HUES64 (cell line): Measurements from ENCODE around the gene PRAMEF9. TPM values are rescaled to one million over a fixed set of nuclear protein-coding genes. Genes with fewer than 3 reads are reported as not detected.
"Not testable (repeated sequence)": the region's sequence is repeated elsewhere in the genome, so short reads cannot be mapped to it uniquely, and the experiment has no call there.

Experiments used
- H3K27ac ChIP-seq: 2 replicates; pipeline ENCODE4 v1.7.0; 2013; ENCODE audit warnings: low read depth, low read length, inconsistent platforms
- H3K27me3 ChIP-seq: 2 replicates; pipeline ENCODE4 v1.6.1; 2013; ENCODE audit warnings: mild to moderate bottlenecking, low read length; ENCODE audit not compliant: insufficient read depth
- H3K36me3 ChIP-seq: 2 replicates; pipeline ENCODE4 v1.6.1; 2013; ENCODE audit warnings: mild to moderate bottlenecking, low read length; ENCODE audit not compliant: insufficient read depth
- H3K4me1 ChIP-seq: 2 replicates; pipeline ENCODE4 v1.6.1; 2013; ENCODE audit warnings: mild to moderate bottlenecking, low read length, moderate library complexity; ENCODE audit not compliant: insufficient read depth
- H3K4me3 ChIP-seq: 2 replicates; pipeline ENCODE4 v1.5.1; 2013; ENCODE audit warnings: mild to moderate bottlenecking, low read length, moderate library complexity
- H3K9ac ChIP-seq: 2 replicates; pipeline ENCODE4 v1.6.1; 2013; ENCODE audit warnings: mild to moderate bottlenecking, low read depth, low read length
- H3K9me3 ChIP-seq: 2 replicates; pipeline ENCODE4 v1.6.1; 2013; ENCODE audit warnings: low read depth, low read length; ENCODE audit not compliant: insufficient read depth
- WGBS: fragments of 150-250, 120-280 bp; methylation state at CpG from one replicate; pipeline ENCODE4 v1.1.7; 2013; ENCODE audit warnings: missing lambda C conversion rate; 5-methylcytosine and 5-hydroxymethylcytosine counted together
- polyA plus RNA-seq, 2 experiments: library from polyadenylated mRNA; stranded (reverse); fragments of 50-300 nt; gene quantifications; one replicate each; pipeline ENCODE4 v1.2.3, GENCODE V29; 2013

The PRAMEF9 gene
- polyA plus RNA-seq (2013, experiment 1 of 2) = not detected
- polyA plus RNA-seq (2013, experiment 2 of 2) = not detected

- H3K27me3 ChIP-seq, H3K4me3 ChIP-seq, H3K36me3 ChIP-seq, H3K9me3 ChIP-seq, H3K27ac ChIP-seq, H3K4me1 ChIP-seq, H3K9ac ChIP-seq: not testable (repeated sequence)
- WGBS = no CpG with 5 or more reads among the region's 2 CpGs
Observed at GRCh38 chr1:13171548-13171947, at the start of gene PRAMEF9. PRAMEF9 (plus strand) TSS chr1:13171848; CDS start chr1:13175281, 3,433 bp downstream.

- not testable (repeated sequence) for H3K9me3 ChIP-seq, H3K4me1 ChIP-seq, H3K27me3 ChIP-seq, H3K4me3 ChIP-seq, H3K27ac ChIP-seq, H3K36me3 ChIP-seq, H3K9ac ChIP-seq
- no CpG with 5 or more reads among the region's 5 CpGs for WGBS
Observed at GRCh38 chr1:13155909-13156308, 15.7 kb upstream of the PRAMEF9 start, which contains the start of gene PRAMEF26. PRAMEF26 (minus strand) TSS chr1:13156009; CDS start chr1:13153095, 2,914 bp downstream.

GRCh38 chr1:13165531-13165930, 6.1 kb upstream of the PRAMEF9 start, which contains the start of gene HNRNPCL4:
HNRNPCL4 (minus strand) TSS chr1:13165631; CDS start chr1:13165467, 164 bp downstream.
- not testable (repeated sequence) for H3K9me3 ChIP-seq, H3K4me3 ChIP-seq, H3K9ac ChIP-seq, H3K27ac ChIP-seq, H3K36me3 ChIP-seq, H3K27me3 ChIP-seq, H3K4me1 ChIP-seq
- no CpG with 5 or more reads among the region's 8 CpGs for WGBS

DNA sequence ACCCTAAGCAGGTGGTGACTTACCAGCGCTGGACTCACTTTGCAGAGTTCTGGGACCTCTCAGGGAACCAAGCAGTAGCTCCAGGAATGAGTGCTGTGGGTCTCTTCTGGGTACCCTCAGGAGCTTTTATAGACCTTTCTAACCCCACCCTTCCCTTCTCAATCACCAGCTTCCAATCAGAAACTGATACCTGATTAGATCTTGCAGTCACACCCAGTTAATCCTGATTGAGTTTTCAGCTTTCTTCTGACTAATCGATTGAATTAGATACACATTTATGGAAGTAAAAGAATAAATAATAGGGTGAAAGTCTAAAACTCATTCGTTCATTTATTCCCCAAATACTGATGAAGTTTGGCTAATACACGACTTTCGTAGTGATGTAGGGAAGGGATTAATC, 29.7 kb downstream of the PRAMEF9 start, which contains the start of gene PRAMEF13:
TSS of gene PRAMEF13 (minus strand) at position 101 of the 400 bp plus-strand sequence. CDS start 1,820 bp downstream, outside the sequence.
- H3K9ac ChIP-seq, H3K4me3 ChIP-seq, H3K27me3 ChIP-seq, H3K4me1 ChIP-seq, H3K27ac ChIP-seq, H3K36me3 ChIP-seq, H3K9me3 ChIP-seq: not testable (repeated sequence)
- WGBS = no CpG with 5 or more reads among the region's 5 CpGs

DNA sequence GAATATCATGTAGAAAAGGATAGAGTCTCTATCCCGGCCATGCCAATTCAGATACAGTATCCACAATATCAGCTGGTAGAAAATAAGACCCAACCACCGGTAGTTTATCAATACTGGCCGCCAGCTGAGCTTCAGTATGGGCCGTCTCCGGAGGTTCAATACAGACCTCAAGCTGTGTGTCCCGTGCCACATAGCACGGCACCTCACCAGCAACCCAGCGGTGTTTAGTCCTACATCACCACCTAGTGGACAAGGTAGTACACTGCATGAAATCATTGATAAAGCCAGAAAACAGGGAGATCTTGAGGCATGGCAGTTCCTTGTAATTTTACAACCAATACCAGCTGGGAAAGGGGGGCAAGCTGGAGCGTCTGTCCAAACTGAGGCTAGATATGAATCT, 37.1 kb downstream of the PRAMEF9 start:
- H3K4me3 ChIP-seq, H3K9ac ChIP-seq, H3K27ac ChIP-seq, H3K4me1 ChIP-seq, H3K9me3 ChIP-seq, H3K36me3 ChIP-seq, H3K27me3 ChIP-seq: not testable (repeated sequence)
- WGBS = no CpG with 5 or more reads among the region's 9 CpGs

DNA sequence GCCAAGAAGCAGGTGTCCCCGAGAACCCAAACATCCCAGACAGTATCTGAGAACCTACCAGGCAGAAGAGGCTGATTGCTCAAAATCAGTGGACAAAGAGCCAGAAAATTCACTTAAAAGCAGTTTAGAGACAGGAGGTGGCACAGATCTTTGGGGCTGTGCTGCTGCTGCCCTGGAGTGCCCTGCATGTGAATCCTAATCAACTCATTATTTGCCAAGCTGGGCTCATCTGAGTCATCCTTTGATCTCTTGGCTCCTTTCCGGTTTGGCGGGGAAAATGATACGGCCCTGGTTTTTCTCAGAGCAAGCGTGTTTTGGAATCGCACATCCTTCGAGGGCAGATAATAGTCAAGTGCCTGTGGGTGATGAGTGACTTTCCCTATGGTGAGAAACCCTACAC, 45.0 kb downstream of the PRAMEF9 start:
- H3K36me3 ChIP-seq, H3K9ac ChIP-seq, H3K27me3 ChIP-seq, H3K4me1 ChIP-seq, H3K27ac ChIP-seq, H3K9me3 ChIP-seq, H3K4me3 ChIP-seq: not testable (repeated sequence)
- no CpG with 5 or more reads among the region's 7 CpGs for WGBS

- not testable (repeated sequence) for H3K4me3 ChIP-seq, H3K27ac ChIP-seq, H3K27me3 ChIP-seq, H3K9me3 ChIP-seq, H3K4me1 ChIP-seq, H3K36me3 ChIP-seq, H3K9ac ChIP-seq
- no CpG with 5 or more reads among the region's 3 CpGs for WGBS
Observed at GRCh38 chr1:13219203-13219602, 47.6 kb downstream of the PRAMEF9 start.

DNA sequence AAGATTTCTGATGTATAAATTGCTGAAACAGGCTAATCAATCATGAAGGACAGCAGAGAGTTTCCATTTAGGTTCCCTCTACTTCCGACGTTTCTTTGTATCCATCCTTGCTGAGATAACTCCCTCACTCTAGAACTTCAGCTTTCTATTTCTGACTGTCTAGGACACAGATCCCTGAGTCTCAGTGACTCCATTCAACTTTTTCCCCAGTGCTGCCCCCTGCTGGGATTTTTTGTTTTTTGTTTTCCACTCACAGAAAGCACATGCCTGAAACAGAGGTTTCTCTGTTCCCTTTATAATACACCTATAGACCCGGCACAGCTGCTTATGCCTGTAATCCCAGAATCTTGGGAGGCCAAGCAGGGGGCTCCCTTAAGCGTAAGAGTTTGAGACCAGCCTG, 51.1 kb downstream of the PRAMEF9 start:
- peaks cover 32% of the 10 kb centered on the region for H3K9me3 ChIP-seq
- H3K9ac ChIP-seq, H3K27ac ChIP-seq, H3K27me3 ChIP-seq, H3K36me3 ChIP-seq, H3K4me3 ChIP-seq, H3K4me1 ChIP-seq: not testable (repeated sequence)
- WGBS = no CpG with 5 or more reads among the region's 4 CpGs

DNA sequence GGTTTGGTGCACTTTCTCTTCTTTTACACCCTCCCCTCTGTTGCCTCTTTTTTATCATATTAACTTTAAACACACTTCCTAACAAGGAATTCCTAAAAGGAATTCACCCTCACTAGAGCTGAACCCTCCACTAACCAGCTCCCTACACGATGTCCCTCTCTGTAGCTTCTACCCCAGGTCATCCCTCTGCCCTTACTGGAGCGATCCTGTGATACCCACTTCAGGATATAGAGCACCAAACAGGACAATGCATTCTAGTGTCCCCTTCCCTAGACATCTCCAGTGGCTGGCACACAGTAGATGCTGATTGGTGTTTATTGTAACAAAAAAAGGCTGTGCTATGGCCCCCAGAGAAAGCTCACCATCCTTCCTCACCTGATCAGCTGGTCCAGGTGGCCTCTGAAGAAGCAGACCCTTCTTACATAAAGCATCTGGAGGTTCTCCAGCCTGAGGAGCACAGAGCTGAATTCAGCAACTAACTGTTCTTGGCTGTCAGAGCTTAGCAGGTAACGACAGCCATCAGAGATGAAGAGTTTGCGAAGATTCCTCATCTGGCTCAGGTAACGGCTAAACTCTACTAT, 52.9 kb downstream of the PRAMEF9 start:
- H3K9me3 ChIP-seq = peaks cover 48% of the 10 kb centered on the region
- H3K9ac ChIP-seq = no peak overlapping the region
- H3K27ac ChIP-seq = no peak overlapping the region
- no peaks in the 10 kb centered on the region for H3K27me3 ChIP-seq
- no peak overlapping the region for H3K4me3 ChIP-seq
- no peaks in the 10 kb centered on the region for H3K36me3 ChIP-seq
- 76% methylated on average over 5 of the region's 5 CpGs for WGBS
- no peaks in the 10 kb centered on the region for H3K4me1 ChIP-seq

DNA sequence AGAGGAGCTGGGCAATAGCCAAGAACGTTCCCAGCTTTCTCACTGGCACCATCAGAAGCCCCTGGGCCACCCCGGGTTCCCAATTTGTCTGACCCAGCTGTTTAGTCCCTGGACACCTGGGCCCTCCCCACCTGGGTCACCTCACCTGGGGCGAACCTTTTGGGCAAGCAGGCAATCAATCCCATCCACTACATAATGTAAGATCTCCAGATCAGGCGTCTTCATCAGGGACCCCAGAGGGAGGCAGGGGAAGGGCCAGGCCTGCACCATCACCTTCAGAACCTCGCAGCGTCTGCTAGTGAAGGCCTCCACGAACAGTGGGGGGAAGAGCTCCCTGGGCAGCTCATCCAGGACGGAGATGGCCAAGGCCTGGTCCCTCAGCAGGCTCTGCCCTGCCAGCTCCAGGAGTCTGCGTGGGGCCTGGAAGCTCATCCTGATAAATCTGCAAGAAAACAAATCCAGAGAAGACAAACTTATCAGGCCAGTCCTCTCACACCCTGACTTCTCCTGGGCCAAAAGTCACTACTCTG, 54.1 kb downstream of the PRAMEF9 start, which contains the start of gene PRAMEF18:
TSS of gene PRAMEF18 (minus strand) at position 480 of the 530 bp plus-strand sequence. CDS start at position 432, 48 bp downstream.
- H3K4me1 ChIP-seq, H3K36me3 ChIP-seq, H3K27ac ChIP-seq, H3K4me3 ChIP-seq, H3K27me3 ChIP-seq, H3K9ac ChIP-seq: not testable (repeated sequence)
- H3K9me3 ChIP-seq = peaks cover 59% of the 10 kb centered on the region
- 70% methylated on average over 9 of the region's 9 CpGs for WGBS

- H3K4me3 ChIP-seq, H3K27ac ChIP-seq, H3K36me3 ChIP-seq, H3K9ac ChIP-seq, H3K27me3 ChIP-seq, H3K4me1 ChIP-seq: not testable (repeated sequence)
- 79% methylated on average over 8 of the region's 8 CpGs for WGBS
- peaks cover 72% of the 10 kb centered on the region for H3K9me3 ChIP-seq
Observed at GRCh38 chr1:13227271-13228055, 55.8 kb downstream of the PRAMEF9 start.
